Right atrium auricular region (tissue), 2 donors: ENCODE measurements around the gene NCKAP5L. TPM values are rescaled to one million over a fixed set of nuclear protein-coding genes. Genes with fewer than 3 reads are reported as not detected.
A peak's percentile ranks its signal among the peaks of the same experiment; 100 is the strongest.
"Not testable (repeated sequence)": the region's sequence is repeated elsewhere in the genome, so short reads cannot be mapped to it uniquely, and the experiment has no call there.

Experiments
- DNase-seq: peaks from one replicate; pipeline ENCODE4 v3.0.0-alpha.2; 2019; ENCODE audit warnings: low spot score
- H3K27ac ChIP-seq, 2 donors: fragments of 200-600 bp; sonication (generic); 1 replicate in 1 of 2; 2 replicates in 1 of 2; pipeline ENCODE4 v1.5.1; 2016 to 2019
- H3K27me3 ChIP-seq, 2 donors: fragments of 200-600 bp; sonication (generic); one replicate each; pipeline versions ENCODE4 v1.5.1 to v1.6.0; 2017 to 2019
- H3K36me3 ChIP-seq: fragments of 200-600 bp; sonication (generic); one replicate; pipeline ENCODE4 v1.5.1; 2016
- H3K4me1 ChIP-seq, 2 donors: fragments of 200-600 bp; sonication (generic); one replicate each; pipeline versions ENCODE4 v1.5.1 to v1.6.0; 2017 to 2019
- H3K4me3 ChIP-seq, 2 donors: fragments of 200-600 bp; sonication (generic); 1 replicate in 1 of 2; 2 replicates in 1 of 2; pipeline ENCODE4 v1.5.1; 2017 to 2019; ENCODE audit warnings: mild to moderate bottlenecking in 1 of 2, moderate library complexity in 1 of 2
- H3K9me3 ChIP-seq, 2 donors: fragments of 200-600 bp; sonication (generic); one replicate each; pipeline ENCODE4 v1.5.1; 2019
- CTCF ChIP-seq, 2 donors: fragments of 200-600 bp; sonication (generic); IDR thresholded peaks; one replicate each; pipeline ENCODE4 v1.5.1; 2019; ENCODE audit warnings: antibody characterized with exemption in 2 of 2
- total RNA-seq, 2 donors: library from RNA; depleted of rRNA; stranded (reverse); fragments of >200 nt; gene quantifications; one replicate each; pipeline ENCODE4 v1.1.0, GENCODE V29; 2016

The NCKAP5L gene
- total RNA-seq, 2 donors from 2014 or later: 18.6 to 18.7 TPM

GRCh38 chr12:49873361-49873934, 45.2 kb upstream of the NCKAP5L start:
- no peak overlapping the region for H3K4me3 ChIP-seq
- peaks cover 7 to 39% of the 10 kb centered on the region in 2 donors for H3K4me1 ChIP-seq
- H3K36me3 ChIP-seq: no peaks in the 10 kb centered on the region
- H3K9me3 ChIP-seq: no peaks in the 10 kb centered on the region
- no peak for TF ChIP-seq CTCF (IDR thresholded peaks at IDR 0.05)
- H3K27ac ChIP-seq: no peak overlapping the region
- peak; percentile 58 for DNase-seq
- H3K27me3 ChIP-seq: no peaks in the 10 kb centered on the region

GRCh38 chr12:49872781-49873181, 44.6 kb upstream of the NCKAP5L start:
- H3K27me3 ChIP-seq: no peaks in the 10 kb centered on the region
- H3K27ac ChIP-seq: no peak overlapping the region
- H3K4me3 ChIP-seq: no peak overlapping the region
- no peaks in the 10 kb centered on the region for H3K9me3 ChIP-seq
- TF ChIP-seq CTCF (IDR thresholded peaks at IDR 0.05): no peak
- DNase-seq: peak; percentile 56
- peaks cover 7 to 46% of the 10 kb centered on the region in 2 donors for H3K4me1 ChIP-seq
- H3K36me3 ChIP-seq: no peaks in the 10 kb centered on the region

- Histone ChIP-seq H3K27ac (no peak overlapping the region), H3K9me3 (no peaks in the 10 kb centered on the region), H3K36me3 (no peaks in the 10 kb centered on the region), H3K27me3 (no peaks in the 10 kb centered on the region), H3K4me3 (no peak overlapping the region), H3K4me1 (peaks cover 7 to 50% of the 10 kb centered on the region in 2 donors)
- DNase-seq: no peak
- no peak for TF ChIP-seq CTCF (IDR thresholded peaks at IDR 0.05)
Measured at GRCh38 chr12:49872381-49872780, 44.2 kb upstream of the NCKAP5L start.

GRCh38 chr12:49871811-49872251, 43.6 kb upstream of the NCKAP5L start:
- H3K27me3 ChIP-seq, H3K9me3 ChIP-seq, H3K4me3 ChIP-seq, H3K27ac ChIP-seq, H3K36me3 ChIP-seq: not testable (repeated sequence)
- H3K4me1 ChIP-seq: peaks cover 7 to 53% of the 10 kb centered on the region in 2 donors
- DNase-seq: peak; percentile 54

- DNase-seq: peak; percentile 56
- H3K4me1 ChIP-seq: peaks cover 7 to 53% of the 10 kb centered on the region in 2 donors
Measured at GRCh38 chr12:49871263-49871561, 43.0 kb upstream of the NCKAP5L start.

More at GRCh38 chr12:49871263-49871561, 43.0 kb upstream of the NCKAP5L start:
- no peak overlapping the region for H3K4me3 ChIP-seq
- no peaks in the 10 kb centered on the region for H3K9me3 ChIP-seq
- H3K36me3 ChIP-seq: no peaks in the 10 kb centered on the region
- no peak overlapping the region for H3K27ac ChIP-seq
- H3K27me3 ChIP-seq: no peaks in the 10 kb centered on the region
- TF ChIP-seq CTCF (IDR thresholded peaks at IDR 0.05): no peak
